ENCODE results near the gene FOSL2.

FOSL2 gene

DNA sequence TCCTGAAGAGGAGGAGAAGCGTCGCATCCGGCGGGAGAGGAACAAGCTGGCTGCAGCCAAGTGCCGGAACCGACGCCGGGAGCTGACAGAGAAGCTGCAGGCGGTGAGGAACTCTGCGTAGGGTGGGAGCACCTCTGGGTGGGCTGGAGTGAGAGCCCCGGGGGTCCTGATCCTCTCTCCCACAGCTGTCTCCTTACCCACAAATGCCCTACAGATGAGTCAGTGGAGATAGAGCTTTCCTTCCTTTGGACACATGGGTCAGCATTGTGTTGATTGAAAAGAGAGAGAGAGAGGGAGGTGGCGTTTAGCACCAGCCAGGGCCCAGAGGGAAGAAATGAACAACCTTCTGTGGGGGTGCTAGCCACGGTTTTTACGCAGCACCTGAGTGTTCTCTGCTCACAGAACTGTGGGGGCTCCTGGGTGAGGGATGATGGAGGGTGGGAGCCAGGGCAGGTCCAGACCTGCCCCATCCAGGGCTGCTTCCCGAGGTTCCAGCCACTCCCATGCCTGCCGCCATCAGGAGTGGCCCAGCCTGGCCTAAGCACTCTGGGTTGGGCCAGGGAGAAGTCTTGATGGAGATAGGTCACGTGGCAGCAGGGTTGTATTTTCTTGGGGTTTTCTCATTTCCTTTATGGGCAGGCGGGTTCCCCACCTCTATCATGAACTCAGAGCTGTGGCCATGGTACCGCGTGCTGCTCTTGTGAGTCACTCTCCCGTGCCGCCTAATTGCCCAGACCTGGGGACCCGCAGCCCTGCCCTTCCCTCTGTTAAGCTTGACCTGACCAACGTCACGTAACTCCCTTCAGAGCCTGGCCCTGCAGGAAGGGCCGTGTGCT, 16.3 kb downstream of the FOSL2 start:
- peaks cover 35% of the 10 kb centered on the region for H3K4me1 ChIP-seq (ENCODE audit: insufficient read depth, low read length)
- H3K9ac ChIP-seq (ENCODE audit: low read length) = no peak overlapping the region
- H3K27ac ChIP-seq (ENCODE audit: low read depth, low read length) = no peak overlapping the region
- H3K4me3 ChIP-seq (ENCODE audit: low read depth in 1 of 2, low read length in 2 of 2) = no peak overlapping the region
- no peaks in the 10 kb centered on the region for H3K27me3 ChIP-seq (ENCODE audit: control insufficient read depth in 1 of 2, insufficient read depth in 2 of 2, low read length in 2 of 2)
- peaks cover 100% of the 10 kb centered on the region for H3K36me3 ChIP-seq (ENCODE audit: insufficient read depth, low read length)
- H3K9me3 ChIP-seq (ENCODE audit: low read length) = no peaks in the 10 kb centered on the region

DNA sequence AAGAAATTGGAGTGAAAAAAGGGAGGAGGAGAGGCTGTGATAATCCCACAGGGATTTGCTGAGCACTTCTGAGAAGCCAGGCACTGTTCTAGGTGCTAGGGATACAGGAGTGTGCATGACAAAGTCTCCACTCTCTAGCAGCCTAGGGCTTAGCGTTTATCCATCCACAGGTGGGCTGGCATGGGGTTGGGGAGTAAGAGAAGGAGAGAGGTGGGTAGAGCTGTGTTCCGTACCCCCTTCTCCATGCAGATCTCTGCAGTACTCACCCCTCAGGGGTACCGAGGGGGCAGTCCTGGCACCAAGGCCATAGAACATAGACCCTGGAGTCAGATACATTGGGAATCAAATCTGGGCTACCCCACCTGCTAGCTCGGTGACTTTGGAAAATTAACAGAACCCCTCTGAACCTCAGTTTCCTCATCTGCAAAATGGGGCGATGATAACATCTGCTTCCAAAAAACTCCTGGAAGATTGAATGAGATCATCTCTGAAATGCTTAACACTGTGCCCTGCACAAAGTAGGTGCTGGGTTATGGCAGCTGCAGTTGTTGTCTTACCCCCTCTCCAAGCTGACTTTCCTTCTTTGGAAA, 18.6 kb downstream of the FOSL2 start:
- Histone ChIP-seq H3K4me1 (ENCODE audit: insufficient read depth, low read length) (peaks cover 45% of the 10 kb centered on the region), H3K9me3 (ENCODE audit: low read length) (no peaks in the 10 kb centered on the region), H3K4me3 (ENCODE audit: low read depth in 1 of 2, low read length in 2 of 2) (no peak overlapping the region), H3K27me3 (ENCODE audit: control insufficient read depth in 1 of 2, insufficient read depth in 2 of 2, low read length in 2 of 2) (no peaks in the 10 kb centered on the region), H3K36me3 (ENCODE audit: insufficient read depth, low read length) (peaks cover 91% of the 10 kb centered on the region), H3K27ac (ENCODE audit: low read depth, low read length) (no peak overlapping the region), H3K9ac (ENCODE audit: low read length) (no peak overlapping the region)

DNA sequence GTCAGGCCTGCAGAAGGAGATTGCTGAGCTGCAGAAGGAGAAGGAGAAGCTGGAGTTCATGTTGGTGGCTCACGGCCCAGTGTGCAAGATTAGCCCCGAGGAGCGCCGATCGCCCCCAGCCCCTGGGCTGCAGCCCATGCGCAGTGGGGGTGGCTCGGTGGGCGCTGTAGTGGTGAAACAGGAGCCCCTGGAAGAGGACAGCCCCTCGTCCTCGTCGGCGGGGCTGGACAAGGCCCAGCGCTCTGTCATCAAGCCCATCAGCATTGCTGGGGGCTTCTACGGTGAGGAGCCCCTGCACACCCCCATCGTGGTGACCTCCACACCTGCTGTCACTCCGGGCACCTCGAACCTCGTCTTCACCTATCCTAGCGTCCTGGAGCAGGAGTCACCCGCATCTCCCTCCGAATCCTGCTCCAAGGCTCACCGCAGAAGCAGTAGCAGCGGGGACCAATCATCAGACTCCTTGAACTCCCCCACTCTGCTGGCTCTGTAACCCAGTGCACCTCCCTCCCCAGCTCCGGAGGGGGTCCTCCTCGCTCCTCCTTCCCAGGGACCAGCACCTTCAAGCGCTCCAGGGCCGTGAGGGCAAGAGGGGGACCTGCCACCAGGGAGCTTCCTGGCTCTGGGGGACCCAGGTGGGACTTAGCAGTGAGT, 19.4 kb downstream of the FOSL2 start:
- H3K27ac ChIP-seq (ENCODE audit: low read depth, low read length) = no peak overlapping the region
- H3K36me3 ChIP-seq (ENCODE audit: insufficient read depth, low read length) = peaks cover 82% of the 10 kb centered on the region
- H3K9ac ChIP-seq (ENCODE audit: low read length) = no peak overlapping the region
- H3K27me3 ChIP-seq (ENCODE audit: control insufficient read depth in 1 of 2, insufficient read depth in 2 of 2, low read length in 2 of 2) = no peaks in the 10 kb centered on the region
- H3K4me3 ChIP-seq (ENCODE audit: low read depth in 1 of 2, low read length in 2 of 2) = no peak overlapping the region
- peaks cover 37% of the 10 kb centered on the region for H3K4me1 ChIP-seq (ENCODE audit: insufficient read depth, low read length)
- H3K9me3 ChIP-seq (ENCODE audit: low read length) = no peaks in the 10 kb centered on the region

DNA sequence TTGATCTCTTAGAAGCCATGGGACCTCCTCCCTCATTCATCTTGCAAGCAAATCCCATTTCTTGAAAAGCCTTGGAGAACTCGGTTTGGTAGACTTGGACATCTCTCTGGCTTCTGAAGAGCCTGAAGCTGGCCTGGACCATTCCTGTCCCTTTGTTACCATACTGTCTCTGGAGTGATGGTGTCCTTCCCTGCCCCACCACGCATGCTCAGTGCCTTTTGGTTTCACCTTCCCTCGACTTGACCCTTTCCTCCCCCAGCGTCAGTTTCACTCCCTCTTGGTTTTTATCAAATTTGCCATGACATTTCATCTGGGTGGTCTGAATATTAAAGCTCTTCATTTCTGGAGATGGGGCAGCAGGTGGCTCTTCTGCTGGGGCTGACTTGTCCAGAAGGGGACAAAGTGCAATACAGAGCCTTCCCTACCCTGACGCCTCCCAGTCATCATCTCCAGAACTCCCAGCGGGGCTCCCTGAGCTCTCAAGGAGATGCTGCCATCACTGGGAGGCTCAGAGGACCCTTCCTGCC, 20.0 kb downstream of the FOSL2 start:
- H3K36me3 ChIP-seq (ENCODE audit: insufficient read depth, low read length) = peaks cover 76% of the 10 kb centered on the region
- no peaks in the 10 kb centered on the region for H3K9me3 ChIP-seq (ENCODE audit: low read length)
- H3K27me3 ChIP-seq (ENCODE audit: control insufficient read depth in 1 of 2, insufficient read depth in 2 of 2, low read length in 2 of 2) = no peaks in the 10 kb centered on the region
- peaks cover 33% of the 10 kb centered on the region for H3K4me1 ChIP-seq (ENCODE audit: insufficient read depth, low read length)
- H3K4me3 ChIP-seq (ENCODE audit: low read depth in 1 of 2, low read length in 2 of 2) = no peak overlapping the region
- no peak overlapping the region for H3K9ac ChIP-seq (ENCODE audit: low read length)
- no peak overlapping the region for H3K27ac ChIP-seq (ENCODE audit: low read depth, low read length)

DNA sequence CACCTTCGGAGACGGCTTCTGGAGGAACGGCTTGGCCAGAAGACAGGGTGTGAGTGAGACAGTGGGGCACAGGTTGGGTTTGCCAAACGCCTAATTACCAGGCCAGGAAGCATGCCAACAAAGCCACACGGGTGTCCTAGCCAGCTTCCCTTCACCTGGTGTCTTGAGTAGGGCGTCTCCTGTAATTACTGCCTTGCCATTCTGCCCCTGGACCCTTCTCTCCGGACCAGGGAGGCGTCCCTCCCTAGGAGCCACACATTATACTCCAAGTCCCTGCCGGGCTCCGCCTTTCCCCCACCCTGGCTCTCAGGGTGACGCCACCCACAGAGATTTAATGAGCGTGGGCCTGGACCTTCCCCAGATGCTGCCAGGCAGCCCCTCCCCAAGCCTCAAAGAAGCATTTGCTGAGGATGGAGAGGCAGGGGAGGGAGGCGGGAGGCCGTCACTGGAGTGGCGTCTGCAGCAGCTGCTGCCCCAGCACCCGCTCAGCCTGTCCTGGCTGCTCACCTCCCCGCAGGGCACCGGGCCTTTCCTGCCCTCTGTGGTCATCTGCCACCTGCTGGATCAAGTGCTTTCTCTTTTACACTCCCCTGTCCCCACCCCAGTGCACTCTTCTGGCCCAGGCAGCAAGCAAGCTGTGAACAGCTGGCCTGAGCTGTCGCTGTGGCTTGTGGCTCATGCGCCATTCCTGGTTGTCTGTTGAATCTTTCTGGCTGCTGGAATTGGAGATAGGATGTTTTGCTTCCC, 20.7 kb downstream of the FOSL2 start:
- H3K27me3 ChIP-seq (ENCODE audit: control insufficient read depth in 1 of 2, insufficient read depth in 2 of 2, low read length in 2 of 2) = no peaks in the 10 kb centered on the region
- no peak overlapping the region for H3K9ac ChIP-seq (ENCODE audit: low read length)
- peaks cover 70% of the 10 kb centered on the region for H3K36me3 ChIP-seq (ENCODE audit: insufficient read depth, low read length)
- H3K27ac ChIP-seq (ENCODE audit: low read depth, low read length) = no peak overlapping the region
- H3K4me1 ChIP-seq (ENCODE audit: insufficient read depth, low read length) = peaks cover 27% of the 10 kb centered on the region
- H3K9me3 ChIP-seq (ENCODE audit: low read length) = no peaks in the 10 kb centered on the region
- H3K4me3 ChIP-seq (ENCODE audit: low read depth in 1 of 2, low read length in 2 of 2) = no peak overlapping the region

DNA sequence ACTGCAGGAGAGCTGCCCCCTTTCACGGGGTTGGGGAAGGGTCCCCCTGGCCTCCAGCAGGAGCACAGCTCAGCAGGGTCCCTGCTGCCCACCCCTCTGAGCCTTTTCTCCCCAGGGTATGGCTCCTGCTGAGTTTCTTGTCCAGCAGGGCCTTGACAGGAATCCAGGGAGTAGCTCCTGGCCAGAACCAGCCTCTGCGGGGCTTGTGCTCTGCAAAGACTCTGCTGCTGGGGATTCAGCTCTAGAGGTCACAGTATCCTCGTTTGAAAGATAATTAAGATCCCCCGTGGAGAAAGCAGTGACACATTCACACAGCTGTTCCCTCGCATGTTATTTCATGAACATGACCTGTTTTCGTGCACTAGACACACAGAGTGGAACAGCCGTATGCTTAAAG, 21.2 kb downstream of the FOSL2 start:
- Histone ChIP-seq H3K9me3 (ENCODE audit: low read length) (no peaks in the 10 kb centered on the region), H3K36me3 (ENCODE audit: insufficient read depth, low read length) (peaks cover 64% of the 10 kb centered on the region), H3K9ac (ENCODE audit: low read length) (no peak overlapping the region), H3K27ac (ENCODE audit: low read depth, low read length) (no peak overlapping the region), H3K27me3 (ENCODE audit: control insufficient read depth in 1 of 2, insufficient read depth in 2 of 2, low read length in 2 of 2) (no peaks in the 10 kb centered on the region), H3K4me3 (ENCODE audit: low read depth in 1 of 2, low read length in 2 of 2) (no peak overlapping the region), H3K4me1 (ENCODE audit: insufficient read depth, low read length) (peaks cover 27% of the 10 kb centered on the region)

DNA sequence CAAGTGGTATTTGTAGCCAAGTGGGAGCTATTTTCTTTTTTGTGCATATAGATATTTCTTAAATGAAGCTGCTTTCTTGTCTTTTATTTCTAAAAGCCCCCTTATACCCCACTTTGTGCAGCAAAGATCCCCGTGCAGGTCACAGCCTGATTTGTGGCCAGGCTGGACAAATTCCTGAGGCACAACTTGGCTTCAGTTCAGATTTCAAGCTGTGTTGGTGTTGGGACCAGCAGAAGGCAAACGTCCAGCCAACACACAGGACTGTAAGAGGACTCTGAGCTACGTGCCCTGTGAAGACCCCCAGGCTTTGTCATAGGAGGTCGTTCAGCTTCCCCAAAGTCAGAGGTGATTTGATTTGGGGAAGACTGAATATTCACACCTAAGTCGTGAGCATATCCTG, 21.9 kb downstream of the FOSL2 start:
- Histone ChIP-seq H3K4me3 (ENCODE audit: low read depth in 1 of 2, low read length in 2 of 2) (no peak overlapping the region), H3K9me3 (ENCODE audit: low read length) (no peaks in the 10 kb centered on the region), H3K36me3 (ENCODE audit: insufficient read depth, low read length) (peaks cover 61% of the 10 kb centered on the region), H3K4me1 (ENCODE audit: insufficient read depth, low read length) (peaks cover 27% of the 10 kb centered on the region), H3K27me3 (ENCODE audit: control insufficient read depth in 1 of 2, insufficient read depth in 2 of 2, low read length in 2 of 2) (no peaks in the 10 kb centered on the region), H3K9ac (ENCODE audit: low read length) (no peak overlapping the region), H3K27ac (ENCODE audit: low read depth, low read length) (no peak overlapping the region)

DNA sequence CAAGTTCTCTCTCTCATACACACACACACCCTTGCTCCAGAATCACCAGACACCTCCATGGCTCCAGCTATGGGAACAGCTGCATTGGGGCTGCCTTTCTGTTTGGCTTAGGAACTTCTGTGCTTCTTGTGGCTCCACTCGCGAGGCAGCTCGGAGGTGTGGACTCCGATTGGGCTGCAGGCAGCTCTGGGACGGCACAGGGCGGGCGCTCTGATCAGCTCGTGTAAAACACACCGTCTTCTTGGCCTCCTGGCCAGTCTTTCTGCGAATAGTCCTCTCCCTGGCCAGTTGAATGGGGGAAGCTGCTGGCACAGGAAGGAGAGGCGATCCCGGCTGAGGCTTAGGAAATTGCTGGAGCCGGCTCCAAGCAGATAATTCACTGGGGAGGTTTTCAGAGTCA, 22.4 kb downstream of the FOSL2 start:
- Histone ChIP-seq H3K27ac (ENCODE audit: low read depth, low read length) (no peak overlapping the region), H3K36me3 (ENCODE audit: insufficient read depth, low read length) (peaks cover 57% of the 10 kb centered on the region)

DNA sequence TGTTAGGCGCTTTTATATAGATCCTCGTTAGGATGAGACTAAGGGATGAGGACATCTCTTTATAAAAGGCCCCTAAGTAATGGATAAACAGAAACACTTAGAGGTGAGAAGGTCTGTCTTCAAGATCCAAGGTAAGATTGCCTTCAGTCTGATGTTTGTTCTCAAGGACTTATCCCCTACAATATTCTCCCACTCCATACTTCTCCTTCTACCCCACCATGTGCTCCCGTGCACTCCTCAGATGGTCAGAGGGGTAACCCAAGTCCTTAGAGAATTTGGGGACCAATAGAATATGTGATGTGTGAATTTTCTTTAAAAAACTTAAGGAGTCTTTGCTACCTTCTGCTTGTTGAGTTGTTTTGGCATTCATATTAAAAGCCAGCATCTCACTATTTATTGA, 23.1 kb downstream of the FOSL2 start:
- H3K36me3 ChIP-seq (ENCODE audit: insufficient read depth, low read length) = peaks cover 50% of the 10 kb centered on the region
- no peak overlapping the region for H3K27ac ChIP-seq (ENCODE audit: low read depth, low read length)

More for the DNA sequence above, 22.4 kb downstream of the FOSL2 start:
- no peaks in the 10 kb centered on the region for H3K9me3 ChIP-seq (ENCODE audit: low read length)
- peaks cover 27% of the 10 kb centered on the region for H3K4me1 ChIP-seq (ENCODE audit: insufficient read depth, low read length)
- H3K4me3 ChIP-seq (ENCODE audit: low read depth in 1 of 2, low read length in 2 of 2) = no peak overlapping the region
- no peaks in the 10 kb centered on the region for H3K27me3 ChIP-seq (ENCODE audit: control insufficient read depth in 1 of 2, insufficient read depth in 2 of 2, low read length in 2 of 2)
- H3K9ac ChIP-seq (ENCODE audit: low read length) = no peak overlapping the region

DNA sequence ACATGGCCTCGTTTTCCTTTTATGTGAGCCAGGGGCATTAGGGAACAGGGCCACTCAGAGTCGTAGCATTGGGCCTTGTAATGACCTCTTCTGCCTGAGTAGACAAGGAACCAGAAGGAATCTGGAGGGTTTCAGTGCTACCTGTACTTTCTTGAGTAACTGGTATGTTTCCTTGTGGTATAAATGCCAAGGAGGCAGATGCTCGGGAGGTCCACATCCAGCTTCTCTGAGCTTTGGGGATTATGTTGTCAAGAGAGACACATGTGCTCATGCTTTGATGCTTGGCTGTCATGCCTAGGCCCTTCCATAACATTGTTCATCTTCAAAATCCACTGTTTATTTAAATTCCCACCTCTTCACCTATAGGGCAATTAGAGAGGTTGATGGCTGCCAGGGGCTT, 26.3 kb downstream of the FOSL2 start:
- Histone ChIP-seq H3K9ac (ENCODE audit: low read length) (no peak overlapping the region), H3K4me1 (ENCODE audit: insufficient read depth, low read length) (peaks cover 15% of the 10 kb centered on the region), H3K27me3 (ENCODE audit: control insufficient read depth in 1 of 2, insufficient read depth in 2 of 2, low read length in 2 of 2) (no peaks in the 10 kb centered on the region), H3K4me3 (ENCODE audit: low read depth in 1 of 2, low read length in 2 of 2) (no peak overlapping the region), H3K27ac (ENCODE audit: low read depth, low read length) (no peak overlapping the region), H3K9me3 (ENCODE audit: low read length) (no peaks in the 10 kb centered on the region), H3K36me3 (ENCODE audit: insufficient read depth, low read length) (peaks cover 17% of the 10 kb centered on the region)

More for the DNA sequence above, 23.1 kb downstream of the FOSL2 start:
- Histone ChIP-seq H3K27me3 (ENCODE audit: control insufficient read depth in 1 of 2, insufficient read depth in 2 of 2, low read length in 2 of 2) (no peaks in the 10 kb centered on the region), H3K4me1 (ENCODE audit: insufficient read depth, low read length) (peaks cover 27% of the 10 kb centered on the region), H3K4me3 (ENCODE audit: low read depth in 1 of 2, low read length in 2 of 2) (no peak overlapping the region), H3K9ac (ENCODE audit: low read length) (no peak overlapping the region), H3K9me3 (ENCODE audit: low read length) (no peaks in the 10 kb centered on the region)
